GM12878 (cell line): ENCODE measurements around the gene WDR91.

Experiments used
- DPF2 ChIP-seq: fragments of 450-650 bp; IDR thresholded peaks from 2 replicates; pipeline ENCODE4 v1.6.1; 2017; ENCODE audit warnings: mild to moderate bottlenecking
- EZH2 ChIP-seq: IDR thresholded peaks from 2 replicates; pipeline ENCODE4 v1.6.1; 2012; ENCODE audit warnings: low read depth, mild to moderate bottlenecking, control low read depth, inconsistent platforms, low read length, borderline replicate concordance; ENCODE audit not compliant: control insufficient read depth
- SP1 ChIP-seq: IDR thresholded peaks from one replicate; pipeline ENCODE4 v1.6.1; 2011; ENCODE audit warnings: low read depth, low read length
- TCF12 ChIP-seq: IDR thresholded peaks from 2 replicates; pipeline ENCODE4 v1.6.1; 2011; ENCODE audit warnings: low read depth, mild to moderate bottlenecking, low read length
- TF ChIP-seq, protein P1 (sequence below), 3 experiments: IDR thresholded peaks in 2 of 3; conservative IDR thresholded peaks in 1 of 3; 2 replicates each; pipeline ENCODE4 v1.5.1; 2011; ENCODE audit warnings: low read depth in 3 of 3, low read length in 3 of 3, mild to moderate bottlenecking in 3 of 3, control low read depth in 2 of 3, moderate library complexity in 2 of 3, inconsistent platforms in 1 of 3, mixed read lengths in 1 of 3; ENCODE audit not compliant: control insufficient read depth in 2 of 3, insufficient read depth in 1 of 3; ENCODE audit errors: extremely low read depth in 1 of 3

DNA sequence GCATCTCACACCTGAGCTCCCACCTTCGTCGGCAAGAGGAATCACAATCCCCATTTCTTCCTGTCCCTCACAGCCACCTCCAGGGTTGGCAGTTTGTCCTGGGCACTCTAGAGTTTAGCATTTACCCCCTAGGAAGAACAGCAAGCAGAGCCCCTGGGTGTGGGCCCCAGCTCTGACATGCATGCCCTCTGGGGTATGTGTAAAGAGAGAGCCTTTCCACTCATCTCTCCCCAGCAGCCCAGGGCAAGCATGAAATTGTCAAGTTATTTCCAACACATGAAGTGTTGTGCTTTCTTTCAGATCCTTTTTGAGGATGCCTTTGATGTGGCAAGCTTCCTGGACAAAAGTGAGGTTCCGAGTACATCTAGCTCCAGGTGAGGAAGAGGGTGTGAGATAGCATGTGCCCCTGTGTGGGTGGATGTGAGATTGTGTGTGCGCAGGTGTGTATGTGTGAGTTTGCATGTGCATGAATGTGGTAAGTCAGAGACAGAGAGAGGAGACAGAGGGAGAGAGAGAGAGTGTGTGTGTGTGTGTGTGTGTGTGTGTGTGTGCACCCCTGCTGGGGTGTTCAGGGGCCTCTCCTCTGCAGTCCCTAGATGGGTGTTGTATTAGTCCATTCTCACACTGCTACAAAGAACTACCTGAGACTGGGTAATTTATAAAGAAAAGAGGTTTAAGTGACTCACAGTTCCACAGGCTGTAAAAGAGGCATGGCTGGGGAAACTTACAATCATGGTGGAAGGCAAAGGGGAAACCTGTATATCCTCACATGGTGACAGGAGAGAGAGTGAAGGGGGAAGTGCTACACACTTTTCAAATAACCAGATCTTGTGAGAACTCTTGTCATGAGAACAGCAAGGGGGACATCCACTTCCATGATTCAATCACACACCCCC is 40.4 kb upstream of the WDR91 start:
- TF ChIP-seq EZH2 (no peak), DPF2 (0 out of 2 replicates have a peak, but pooled peaks have one; percentile 72), TCF12 (0 out of 2 replicates have a peak, but pooled peaks have one; percentile 23), SP1 (no peak)
- TF ChIP-seq, protein P1, sequence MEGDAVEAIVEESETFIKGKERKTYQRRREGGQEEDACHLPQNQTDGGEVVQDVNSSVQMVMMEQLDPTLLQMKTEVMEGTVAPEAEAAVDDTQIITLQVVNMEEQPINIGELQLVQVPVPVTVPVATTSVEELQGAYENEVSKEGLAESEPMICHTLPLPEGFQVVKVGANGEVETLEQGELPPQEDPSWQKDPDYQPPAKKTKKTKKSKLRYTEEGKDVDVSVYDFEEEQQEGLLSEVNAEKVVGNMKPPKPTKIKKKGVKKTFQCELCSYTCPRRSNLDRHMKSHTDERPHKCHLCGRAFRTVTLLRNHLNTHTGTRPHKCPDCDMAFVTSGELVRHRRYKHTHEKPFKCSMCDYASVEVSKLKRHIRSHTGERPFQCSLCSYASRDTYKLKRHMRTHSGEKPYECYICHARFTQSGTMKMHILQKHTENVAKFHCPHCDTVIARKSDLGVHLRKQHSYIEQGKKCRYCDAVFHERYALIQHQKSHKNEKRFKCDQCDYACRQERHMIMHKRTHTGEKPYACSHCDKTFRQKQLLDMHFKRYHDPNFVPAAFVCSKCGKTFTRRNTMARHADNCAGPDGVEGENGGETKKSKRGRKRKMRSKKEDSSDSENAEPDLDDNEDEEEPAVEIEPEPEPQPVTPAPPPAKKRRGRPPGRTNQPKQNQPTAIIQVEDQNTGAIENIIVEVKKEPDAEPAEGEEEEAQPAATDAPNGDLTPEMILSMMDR (IDR thresholded peaks at IDR 0.05 in 2 of 3, conservative IDR thresholded peaks at IDR 0.05 in 1 of 3; ENCODE audit: control insufficient read depth in 2 of 3, extremely low read depth in 1 of 3, insufficient read depth in 1 of 3, low read depth in 3 of 3, low read length in 3 of 3), result no peak
